Stimulated activated CD8-positive, alpha-beta memory T cell treated with anti-CD3 and anti-CD28 coated beads, Interleukin-12 subunit alpha, Interleukin-12 subunit beta, amount 100 ng/mL, for 1 hour (primary cell): ENCODE measurements around the gene PRRT1B.
"Not testable (repeated sequence)": the region's sequence is repeated elsewhere in the genome, so short reads cannot be mapped to it uniquely, and the experiment has no call there.

ENCODE experiments used
- DNase-seq: peaks from one replicate; pipeline ENCODE4 v3.0.0-alpha.2; 2020; ENCODE audit warnings: low read depth

Gene PRRT1B

GRCh38 chr9:131545003-131545785 is at the start of gene PRRT1B:
PRRT1B (plus strand) TSS chr9:131545523; CDS start chr9:131545616, 93 bp downstream.
- DNase-seq = no peak

- no peak for DNase-seq
These were observed 49.5 kb upstream of the PRRT1B start for GRCh38 chr9:131495785-131496184.

- no peak for DNase-seq
These were observed 48.4 kb upstream of the PRRT1B start for GRCh38 chr9:131496844-131497405.

- DNase-seq = no peak
These were observed 46.0 kb upstream of the PRRT1B start for GRCh38 chr9:131499254-131499767.

GRCh38 chr9:131500377-131500776 is 44.9 kb upstream of the PRRT1B start:
- DNase-seq = peak; percentile 36

- DNase-seq = peak; percentile 44
These were observed 44.3 kb upstream of the PRRT1B start for GRCh38 chr9:131500939-131501541.

GRCh38 chr9:131502781-131503625 is 42.3 kb upstream of the PRRT1B start, which contains the start of gene POMT1:
POMT1 (plus strand) TSS chr9:131502918; CDS start chr9:131504219, 1,301 bp downstream.
- DNase-seq = peak; percentile 75

GRCh38 chr9:131503626-131504465 is 41.5 kb upstream of the PRRT1B start:
- no peak for DNase-seq

GRCh38 chr9:131505012-131505411 is 40.3 kb upstream of the PRRT1B start:
- no peak for DNase-seq

GRCh38 chr9:131511416-131511815 is 33.9 kb upstream of the PRRT1B start:
- no peak for DNase-seq

GRCh38 chr9:131511880-131512279 is 33.4 kb upstream of the PRRT1B start:
- no peak for DNase-seq

GRCh38 chr9:131513177-131513576 is 32.1 kb upstream of the PRRT1B start:
- DNase-seq = no peak

- not testable (repeated sequence) for DNase-seq
These were observed 29.7 kb upstream of the PRRT1B start for GRCh38 chr9:131515559-131516031.

- no peak for DNase-seq
These were observed 29.2 kb upstream of the PRRT1B start for GRCh38 chr9:131516100-131516499.

GRCh38 chr9:131516930-131517329 is 28.4 kb upstream of the PRRT1B start:
- no peak for DNase-seq

GRCh38 chr9:131517761-131518190 is 27.5 kb upstream of the PRRT1B start:
- DNase-seq = no peak

GRCh38 chr9:131518553-131518952 is 26.8 kb upstream of the PRRT1B start:
- DNase-seq = no peak

GRCh38 chr9:131520503-131520902 is 24.8 kb upstream of the PRRT1B start:
- DNase-seq = no peak

- DNase-seq = no peak
These were observed 24.1 kb upstream of the PRRT1B start for GRCh38 chr9:131521203-131521602.

- DNase-seq = no peak
These were observed 23.5 kb upstream of the PRRT1B start for GRCh38 chr9:131521822-131522221.
